Skeletal muscle cell (primary cell): Measurements from ENCODE around the gene SLC25A27.

Experiments used
- DNase-seq: peaks from one replicate; pipeline ENCODE4 v3.0.0-alpha.2; 2010; ENCODE audit warnings: low read depth
- H3K4me3 ChIP-seq: 2 replicates; pipeline ENCODE4 v1.5.1; 2011; ENCODE audit warnings: low read depth, mild to moderate bottlenecking, control low read depth, low read length, moderate library complexity

The SLC25A27 gene

DNA sequence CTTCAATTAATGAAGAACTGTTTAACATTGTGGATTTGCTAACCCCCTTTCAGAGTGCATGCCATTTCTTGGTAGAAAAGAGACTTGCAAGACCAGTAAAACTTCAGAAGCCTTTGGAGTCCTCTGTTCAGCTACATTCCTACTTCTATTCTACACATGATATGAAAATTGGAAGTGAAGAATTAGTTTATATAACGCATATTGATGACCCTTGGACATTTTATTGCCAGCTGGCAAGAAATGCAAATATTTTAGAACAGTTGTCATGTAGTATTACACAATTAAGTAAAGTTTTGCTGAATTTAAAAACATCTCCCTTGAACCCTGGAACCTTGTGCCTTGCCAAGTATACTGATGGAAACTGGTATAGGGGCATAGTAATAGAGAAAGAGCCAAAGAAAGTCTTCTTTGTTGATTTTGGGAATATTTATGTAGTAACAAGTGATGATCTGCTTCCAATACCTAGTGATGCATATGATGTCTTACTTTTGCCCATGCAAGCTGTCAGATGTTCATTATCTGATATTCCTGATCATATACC, 38.2 kb downstream of the SLC25A27 start:
- H3K4me3 ChIP-seq: no peak overlapping the region
- no peak for DNase-seq

DNA sequence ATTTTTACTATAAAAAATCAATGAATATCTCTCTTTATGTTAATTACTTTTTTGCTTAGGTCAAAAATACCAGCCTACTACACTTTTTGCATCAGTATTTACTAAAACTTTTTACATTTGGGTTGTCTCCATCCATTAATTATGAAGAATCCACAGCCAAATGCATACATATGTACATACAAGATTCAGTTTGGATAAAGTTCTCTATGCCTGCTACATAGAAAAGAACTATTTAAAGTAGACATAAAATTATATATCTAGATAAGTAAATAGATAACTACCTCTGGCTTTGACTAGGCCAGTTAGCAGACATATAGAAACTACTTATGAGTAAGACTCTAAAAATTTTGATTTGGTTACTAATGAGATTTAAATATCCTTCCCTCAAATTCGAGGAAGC, 47.2 kb downstream of the SLC25A27 start:
- no peak for DNase-seq
- H3K4me3 ChIP-seq: no peak overlapping the region

DNA sequence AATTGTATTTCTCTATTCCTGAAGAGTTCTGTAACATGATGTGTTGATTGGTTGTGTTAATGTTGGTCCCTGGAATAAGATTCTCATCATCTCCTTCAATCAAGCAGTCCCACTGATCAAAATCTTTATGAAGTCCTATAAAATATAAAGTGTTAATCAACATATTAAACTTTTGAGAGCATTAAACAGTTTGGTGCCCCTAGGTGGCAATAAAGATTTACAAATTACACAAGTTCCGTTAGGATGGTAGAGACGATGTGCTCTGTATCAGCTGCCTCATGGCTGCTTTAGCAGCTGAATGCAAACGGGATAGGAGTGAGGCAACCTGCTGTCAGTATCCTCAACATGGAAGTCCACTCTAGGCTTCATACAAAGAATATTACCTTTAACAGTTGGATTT, 51.8 kb downstream of the SLC25A27 start:
- H3K4me3 ChIP-seq: no peak overlapping the region
- no peak for DNase-seq

DNA sequence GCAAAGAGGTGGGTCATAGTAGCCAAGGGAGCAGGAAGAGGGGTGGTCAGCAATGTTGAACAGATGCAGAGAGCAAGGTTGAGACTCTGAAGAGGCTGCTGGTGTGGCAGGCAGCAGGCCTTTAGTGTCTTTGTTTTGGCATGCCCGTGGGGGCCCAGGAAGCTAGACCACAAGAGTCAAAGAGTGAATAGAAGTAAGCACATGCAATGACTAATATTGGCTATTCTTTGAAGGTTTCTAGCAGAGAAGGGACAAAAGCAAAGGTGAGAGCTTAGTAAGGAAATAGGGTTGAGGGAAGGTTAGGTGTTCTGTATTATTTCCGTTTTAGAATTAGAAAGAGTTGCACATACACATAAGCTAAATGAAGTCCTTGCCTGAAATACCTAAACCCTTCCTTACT, 53.7 kb downstream of the SLC25A27 start:
- no peak overlapping the region for H3K4me3 ChIP-seq
- DNase-seq: no peak

DNA sequence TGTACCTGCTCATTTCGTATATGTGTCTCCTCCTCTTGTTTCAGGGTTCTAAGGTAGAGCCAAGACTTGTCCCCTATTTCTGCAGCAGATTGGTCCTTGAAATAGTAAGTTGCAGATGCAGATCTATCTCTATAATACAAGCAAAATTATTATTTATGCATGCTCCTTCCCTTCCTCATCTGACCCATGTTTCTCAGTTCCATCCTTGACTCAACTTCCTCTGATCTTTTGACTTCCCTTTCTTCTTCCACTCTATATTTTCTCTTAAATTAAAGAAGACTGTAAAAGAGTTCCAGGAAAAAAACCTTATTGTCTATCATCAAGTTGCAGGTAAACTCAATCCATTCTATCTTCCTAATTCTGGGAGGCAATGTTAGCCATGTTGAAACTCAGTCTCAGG, 58.7 kb downstream of the SLC25A27 start:
- no peak for DNase-seq
- no peak overlapping the region for H3K4me3 ChIP-seq

DNA sequence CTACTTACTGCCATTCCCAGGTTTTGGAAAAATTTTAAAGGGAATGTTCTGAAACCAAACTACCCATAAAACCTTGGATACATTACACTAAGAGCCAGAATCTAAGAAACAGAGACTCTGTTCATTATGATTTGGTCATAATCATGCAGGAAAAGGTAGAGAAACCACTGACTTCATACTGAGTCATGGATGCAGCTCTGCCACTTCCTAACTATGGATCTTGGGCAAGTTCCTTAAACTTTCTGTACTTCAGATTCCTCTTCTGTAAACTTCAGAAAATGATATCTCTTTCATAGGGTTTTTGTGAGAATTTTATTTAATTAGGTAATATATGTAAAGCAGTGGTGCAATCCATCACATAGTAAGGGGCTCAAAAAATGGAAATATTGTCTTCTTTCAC, 62.4 kb downstream of the SLC25A27 start:
- no peak overlapping the region for H3K4me3 ChIP-seq
- no peak for DNase-seq

DNA sequence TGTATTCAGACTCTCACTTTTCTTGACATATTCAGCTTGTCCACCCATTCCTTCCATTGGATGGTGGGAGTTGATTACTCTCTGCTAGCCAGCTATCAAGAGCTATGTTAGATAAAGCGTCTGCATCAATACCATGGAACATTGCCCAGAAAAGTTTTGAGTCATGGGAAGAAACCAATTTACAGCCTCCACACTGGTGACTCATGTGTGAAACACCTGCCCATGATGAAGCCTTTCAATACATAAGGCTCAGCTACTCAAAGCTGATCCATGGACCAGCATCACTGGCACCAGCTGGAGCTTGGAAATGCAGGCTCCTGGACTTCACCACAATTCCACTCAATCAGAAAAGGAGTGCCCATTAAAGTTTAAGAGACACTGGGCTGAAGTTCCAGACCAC, 66.3 kb downstream of the SLC25A27 start:
- DNase-seq: peak; percentile 9

DNA sequence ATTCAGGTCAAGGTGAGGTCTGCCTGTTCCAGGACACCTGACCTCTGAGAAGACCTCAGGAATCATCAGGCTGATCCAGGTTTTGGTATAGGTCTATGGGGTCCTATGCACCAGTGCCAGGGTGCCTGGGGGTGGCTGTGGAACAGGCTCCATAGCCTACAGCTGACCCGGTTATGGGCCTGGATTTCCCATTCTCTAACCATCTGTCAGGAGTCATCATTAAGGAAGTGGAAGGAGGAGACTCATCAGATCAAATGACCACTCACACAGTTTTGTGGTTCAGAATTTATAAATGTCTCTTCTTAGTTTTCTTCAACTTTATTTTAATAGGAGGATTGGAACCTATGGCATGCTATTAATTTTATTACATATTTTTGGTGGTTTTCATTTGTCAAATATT, 67.6 kb downstream of the SLC25A27 start:
- no peak overlapping the region for H3K4me3 ChIP-seq
- no peak for DNase-seq

More for the DNA sequence above, 66.3 kb downstream of the SLC25A27 start:
- H3K4me3 ChIP-seq: no peak overlapping the region
